ENCODE data around the gene UBQLN1. TPM values are rescaled to one million over a fixed set of nuclear protein-coding genes. Genes with fewer than 3 reads are reported as not detected.

UBQLN1 gene
- polyA plus RNA-seq, 4 donors = 40.3 to 71.6 (median 44.1) TPM

- Histone ChIP-seq H3K4me3 (ENCODE audit: low read depth in 1 of 3, low read length in 3 of 3) (no peak overlapping the region), H3K27ac (ENCODE audit: low read depth in 1 of 3, low read length in 2 of 3) (no peak overlapping the region), H3K36me3 (ENCODE audit: control insufficient read depth in 3 of 3, insufficient read depth in 2 of 3, low read depth in 1 of 3, low read length in 3 of 3) (peaks cover 9 to 24% (median 12%) of the 10 kb centered on the region in 3 donors), H3K9me3 (ENCODE audit: control insufficient read depth in 2 of 2, insufficient read depth in 1 of 2, low read depth in 1 of 2, low read length in 1 of 2) (no peaks in the 10 kb centered on the region), H3K4me1 (ENCODE audit: control insufficient read depth in 3 of 3, insufficient read depth in 2 of 3, low read depth in 1 of 3, low read length in 2 of 3) (peaks cover 0 to 2% (median 0%) of the 10 kb centered on the region in 3 donors), H3K27me3 (ENCODE audit: control insufficient read depth in 3 of 3, insufficient read depth in 3 of 3, low read length in 3 of 3) (no peaks in the 10 kb centered on the region)
- WGBS, 3 donors = 86 to 92% (median 89%) methylated on average over 2 of the region's 2 CpGs
- no peak for DNase-seq
- no peak for FAIRE-seq
Observed at GRCh38 chr9:83656032-83656680, 51.6 kb downstream of the UBQLN1 start.

- DNase-seq (no peak), FAIRE-seq (no peak)
- H3K36me3 ChIP-seq (ENCODE audit: control insufficient read depth in 3 of 3, insufficient read depth in 2 of 3, low read depth in 1 of 3, low read length in 3 of 3) = peaks cover 10 to 23% (median 12%) of the 10 kb centered on the region in 3 donors
- H3K27ac ChIP-seq (ENCODE audit: low read depth in 1 of 3, low read length in 2 of 3) = no peak overlapping the region
- no peak overlapping the region for H3K4me3 ChIP-seq (ENCODE audit: low read depth in 1 of 3, low read length in 3 of 3)
- peaks cover 0 to 2% (median 0%) of the 10 kb centered on the region in 3 donors for H3K4me1 ChIP-seq (ENCODE audit: control insufficient read depth in 3 of 3, insufficient read depth in 2 of 3, low read depth in 1 of 3, low read length in 2 of 3)
- 60 to 73% (median 64%) methylated on average over 1 of the region's 1 CpG for WGBS, 3 donors
- no peaks in the 10 kb centered on the region for H3K27me3 ChIP-seq (ENCODE audit: control insufficient read depth in 3 of 3, insufficient read depth in 3 of 3, low read length in 3 of 3)
- H3K9me3 ChIP-seq (ENCODE audit: control insufficient read depth in 2 of 2, insufficient read depth in 1 of 2, low read depth in 1 of 2, low read length in 1 of 2) = no peaks in the 10 kb centered on the region
Observed at GRCh38 chr9:83655433-83655832, 52.3 kb downstream of the UBQLN1 start.

GRCh38 chr9:83652433-83652832 lies 55.3 kb downstream of the UBQLN1 start:
- no peak overlapping the region for H3K4me3 ChIP-seq (ENCODE audit: low read depth in 1 of 3, low read length in 3 of 3)
- DNase-seq (no peak), FAIRE-seq (no peak)
- H3K9me3 ChIP-seq (ENCODE audit: control insufficient read depth in 2 of 2, insufficient read depth in 1 of 2, low read depth in 1 of 2, low read length in 1 of 2) = no peaks in the 10 kb centered on the region
- H3K27ac ChIP-seq (ENCODE audit: low read depth in 1 of 3, low read length in 2 of 3) = no peak overlapping the region
- 96 to 100% (median 100%) methylated on average over 1 of the region's 1 CpG for WGBS, 3 donors
- H3K27me3 ChIP-seq (ENCODE audit: control insufficient read depth in 3 of 3, insufficient read depth in 3 of 3, low read length in 3 of 3) = no peaks in the 10 kb centered on the region
- peaks cover 10 to 18% (median 11%) of the 10 kb centered on the region in 3 donors for H3K36me3 ChIP-seq (ENCODE audit: control insufficient read depth in 3 of 3, insufficient read depth in 2 of 3, low read depth in 1 of 3, low read length in 3 of 3)
- H3K4me1 ChIP-seq (ENCODE audit: control insufficient read depth in 3 of 3, insufficient read depth in 2 of 3, low read depth in 1 of 3, low read length in 2 of 3) = no peaks in the 10 kb centered on the region

GRCh38 chr9:83651558-83651957 lies 56.2 kb downstream of the UBQLN1 start:
- Histone ChIP-seq H3K27me3 (ENCODE audit: control insufficient read depth in 3 of 3, insufficient read depth in 3 of 3, low read length in 3 of 3) (no peaks in the 10 kb centered on the region), H3K36me3 (ENCODE audit: control insufficient read depth in 3 of 3, insufficient read depth in 2 of 3, low read depth in 1 of 3, low read length in 3 of 3) (peaks cover 4 to 24% (median 7%) of the 10 kb centered on the region in 3 donors), H3K4me1 (ENCODE audit: control insufficient read depth in 3 of 3, insufficient read depth in 2 of 3, low read depth in 1 of 3, low read length in 2 of 3) (no peaks in the 10 kb centered on the region), H3K4me3 (ENCODE audit: low read depth in 1 of 3, low read length in 3 of 3) (no peak overlapping the region), H3K9me3 (ENCODE audit: control insufficient read depth in 2 of 2, insufficient read depth in 1 of 2, low read depth in 1 of 2, low read length in 1 of 2) (no peaks in the 10 kb centered on the region), H3K27ac (ENCODE audit: low read depth in 1 of 3, low read length in 2 of 3) (no peak overlapping the region)
- no peak for FAIRE-seq
- no peak for DNase-seq
- WGBS, 3 donors = 89 to 96% (median 95%) methylated on average over 2 of the region's 2 CpGs

- Histone ChIP-seq H3K36me3 (ENCODE audit: control insufficient read depth in 3 of 3, insufficient read depth in 2 of 3, low read depth in 1 of 3, low read length in 3 of 3) (peaks cover 4 to 27% (median 10%) of the 10 kb centered on the region in 3 donors), H3K9me3 (ENCODE audit: control insufficient read depth in 2 of 2, insufficient read depth in 1 of 2, low read depth in 1 of 2, low read length in 1 of 2) (no peaks in the 10 kb centered on the region), H3K4me3 (ENCODE audit: low read depth in 1 of 3, low read length in 3 of 3) (no peak overlapping the region), H3K27me3 (ENCODE audit: control insufficient read depth in 3 of 3, insufficient read depth in 3 of 3, low read length in 3 of 3) (no peaks in the 10 kb centered on the region), H3K27ac (ENCODE audit: low read depth in 1 of 3, low read length in 2 of 3) (no peak overlapping the region), H3K4me1 (ENCODE audit: control insufficient read depth in 3 of 3, insufficient read depth in 2 of 3, low read depth in 1 of 3, low read length in 2 of 3) (no peaks in the 10 kb centered on the region)
- no peak for DNase-seq
- FAIRE-seq = no peak
- 67 to 90% (median 81%) methylated on average over 4 of the region's 4 CpGs for WGBS, 3 donors
Observed at GRCh38 chr9:83649515-83649914, 58.2 kb downstream of the UBQLN1 start.

- Histone ChIP-seq H3K27ac (ENCODE audit: low read depth in 1 of 3, low read length in 2 of 3) (no peak overlapping the region), H3K36me3 (ENCODE audit: control insufficient read depth in 3 of 3, insufficient read depth in 2 of 3, low read depth in 1 of 3, low read length in 3 of 3) (peaks cover 4 to 27% (median 10%) of the 10 kb centered on the region in 3 donors), H3K4me3 (ENCODE audit: low read depth in 1 of 3, low read length in 3 of 3) (no peak overlapping the region), H3K4me1 (ENCODE audit: control insufficient read depth in 3 of 3, insufficient read depth in 2 of 3, low read depth in 1 of 3, low read length in 2 of 3) (no peaks in the 10 kb centered on the region), H3K27me3 (ENCODE audit: control insufficient read depth in 3 of 3, insufficient read depth in 3 of 3, low read length in 3 of 3) (no peaks in the 10 kb centered on the region), H3K9me3 (ENCODE audit: control insufficient read depth in 2 of 2, insufficient read depth in 1 of 2, low read depth in 1 of 2, low read length in 1 of 2) (no peaks in the 10 kb centered on the region)
- FAIRE-seq (no peak), DNase-seq (peak; percentile 66 to 74)
- 19 to 41% (median 23%) methylated on average over 8 of the region's 8 CpGs for WGBS, 3 donors
Observed at GRCh38 chr9:83649080-83649479, 58.7 kb downstream of the UBQLN1 start.

- Histone ChIP-seq H3K27ac (ENCODE audit: low read depth in 1 of 3, low read length in 2 of 3) (no peak overlapping the region), H3K36me3 (ENCODE audit: control insufficient read depth in 3 of 3, insufficient read depth in 2 of 3, low read depth in 1 of 3, low read length in 3 of 3) (peaks cover 3 to 24% (median 4%) of the 10 kb centered on the region in 3 donors), H3K4me3 (ENCODE audit: low read depth in 1 of 3, low read length in 3 of 3) (no peak overlapping the region), H3K9me3 (ENCODE audit: control insufficient read depth in 2 of 2, insufficient read depth in 1 of 2, low read depth in 1 of 2, low read length in 1 of 2) (no peaks in the 10 kb centered on the region), H3K4me1 (ENCODE audit: control insufficient read depth in 3 of 3, insufficient read depth in 2 of 3, low read depth in 1 of 3, low read length in 2 of 3) (no peaks in the 10 kb centered on the region), H3K27me3 (ENCODE audit: control insufficient read depth in 3 of 3, insufficient read depth in 3 of 3, low read length in 3 of 3) (no peaks in the 10 kb centered on the region)
- 72 to 89% (median 89%) methylated on average over 8 of the region's 8 CpGs for WGBS, 3 donors
- DNase-seq = no peak
- no peak for FAIRE-seq
Observed at GRCh38 chr9:83646500-83647239, 61.1 kb downstream of the UBQLN1 start.

- 79 to 89% (median 89%) methylated on average over 4 of the region's 4 CpGs for WGBS, 3 donors
- FAIRE-seq = no peak
- H3K4me3 ChIP-seq (ENCODE audit: low read depth in 1 of 3, low read length in 3 of 3) = no peak overlapping the region
- H3K27me3 ChIP-seq (ENCODE audit: control insufficient read depth in 3 of 3, insufficient read depth in 3 of 3, low read length in 3 of 3) = no peaks in the 10 kb centered on the region
- H3K36me3 ChIP-seq (ENCODE audit: control insufficient read depth in 3 of 3, insufficient read depth in 2 of 3, low read depth in 1 of 3, low read length in 3 of 3) = peaks cover 2 to 20% (median 3%) of the 10 kb centered on the region in 3 donors
- no peak for DNase-seq
- H3K27ac ChIP-seq (ENCODE audit: low read depth in 1 of 3, low read length in 2 of 3) = no peak overlapping the region
- no peaks in the 10 kb centered on the region for H3K9me3 ChIP-seq (ENCODE audit: control insufficient read depth in 2 of 2, insufficient read depth in 1 of 2, low read depth in 1 of 2, low read length in 1 of 2)
- no peaks in the 10 kb centered on the region for H3K4me1 ChIP-seq (ENCODE audit: control insufficient read depth in 3 of 3, insufficient read depth in 2 of 3, low read depth in 1 of 3, low read length in 2 of 3)
Observed at GRCh38 chr9:83642793-83643192, 65.0 kb downstream of the UBQLN1 start.
